Activated B cell treated with CpG ODN at 0.5 μM for 24 hours (primary cell): Measurements from ENCODE around the gene KCNQ1. TPM values are rescaled to one million over a fixed set of nuclear protein-coding genes. Genes with fewer than 3 reads are reported as not detected.
A peak's percentile ranks its signal among the peaks of the same experiment; 100 is the strongest.

Source experiments
- ATAC-seq: fragments of 200-7000 bp; cut with Tn5 transposase; one replicate; pipeline ENCODE4 v1.10.0; 2021; ENCODE audit warnings: low read depth, mild to moderate bottlenecking, moderate library complexity
- CTCF ChIA-PET: fragments of 350-600 bp; sonication (Branson Sonifier 250); formaldehyde crosslinking; loops from one replicate; lab custom pipeline; 2021; ENCODE audit warnings: antibody characterized with exemption; lab: Charles Lee
- POLR2A ChIA-PET: fragments of 350-600 bp; sonication (Branson Sonifier 250); formaldehyde crosslinking; loops from one replicate; lab custom pipeline; 2021; ENCODE audit warnings: antibody characterized with exemption; lab: Charles Lee
- DNase-seq: peaks from one replicate; pipeline ENCODE4 v3.0.0; 2022
- H3K27ac Mint-ChIP-seq: one replicate; pipeline ENCODE4 v1.8.0; 2020; ENCODE audit warnings: mixed read lengths
- H3K27me3 Mint-ChIP-seq: one replicate; pipeline ENCODE4 v1.8.0; 2021; ENCODE audit warnings: mixed read lengths
- H3K36me3 Mint-ChIP-seq: one replicate; pipeline ENCODE4 v1.8.0; 2021; ENCODE audit warnings: low read depth, mixed read lengths
- H3K4me1 Mint-ChIP-seq: one replicate; pipeline ENCODE4 v1.8.0; 2021; ENCODE audit warnings: mixed read lengths
- H3K4me3 Mint-ChIP-seq: one replicate; pipeline ENCODE4 v1.8.0; 2020; ENCODE audit warnings: mild to moderate bottlenecking, mixed read lengths
- H3K9me3 Mint-ChIP-seq: one replicate; pipeline ENCODE4 v1.8.0; 2020; ENCODE audit warnings: mixed read lengths
- CTCF ChIP-seq: fragments of 200-600 bp; IDR thresholded peaks from one replicate; pipeline ENCODE4 v1.8.0; 2022; ENCODE audit warnings: antibody characterized with exemption, mild to moderate bottlenecking
- intact Hi-C: fragments of 100-400 bp; cut with micrococcal nuclease; formaldehyde crosslinking; loops from one replicate; pipeline ENCODE4 v1.15.1; 2024
- total RNA-seq: library from RNA; stranded (reverse); gene quantifications from 2 replicates; pipeline ENCODE4 v1.2.3, GENCODE V29; 2022

The KCNQ1 gene
- total RNA-seq = 6.5 and 8.6 TPM in 2 replicates

DNA sequence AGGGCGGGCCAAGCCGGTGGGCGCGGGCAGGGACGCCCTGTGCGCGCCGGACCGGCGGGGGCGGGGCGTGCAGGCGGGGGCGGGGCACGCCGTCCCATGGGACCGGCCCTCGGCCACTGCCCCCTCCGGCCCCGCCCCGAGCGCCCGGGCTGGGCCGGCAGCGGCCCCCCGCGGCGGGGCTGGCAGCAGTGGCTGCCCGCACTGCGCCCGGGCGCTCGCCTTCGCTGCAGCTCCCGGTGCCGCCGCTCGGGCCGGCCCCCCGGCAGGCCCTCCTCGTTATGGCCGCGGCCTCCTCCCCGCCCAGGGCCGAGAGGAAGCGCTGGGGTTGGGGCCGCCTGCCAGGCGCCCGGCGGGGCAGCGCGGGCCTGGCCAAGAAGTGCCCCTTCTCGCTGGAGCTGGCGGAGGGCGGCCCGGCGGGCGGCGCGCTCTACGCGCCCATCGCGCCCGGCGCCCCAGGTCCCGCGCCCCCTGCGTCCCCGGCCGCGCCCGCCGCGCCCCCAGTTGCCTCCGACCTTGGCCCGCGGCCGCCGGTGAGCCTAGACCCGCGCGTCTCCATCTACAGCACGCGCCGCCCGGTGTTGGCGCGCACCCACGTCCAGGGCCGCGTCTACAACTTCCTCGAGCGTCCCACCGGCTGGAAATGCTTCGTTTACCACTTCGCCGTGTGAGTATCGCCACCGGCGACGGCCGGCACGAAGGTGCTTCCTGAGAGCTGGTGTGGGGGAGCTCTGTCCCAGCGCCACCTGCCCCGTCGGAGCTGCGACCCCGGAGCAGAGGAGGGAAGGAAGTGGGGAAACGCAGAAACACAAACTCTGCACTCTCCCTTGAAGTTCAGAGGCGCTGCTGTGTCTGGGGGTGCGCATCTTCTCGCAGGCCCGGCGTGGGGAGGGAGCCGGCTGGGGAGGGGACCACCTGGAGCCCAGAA lies at the start of gene KCNQ1:
KCNQ1 (plus strand) TSS at position 188 of the 925 bp plus-strand sequence; CDS start at position 279, 91 bp downstream.
- POLR2A ChIA-PET = interaction anchor here (0.5 to 1.1 kb wide), 5 partner anchors 45 to 454 kb away, joined by 3 to 5 read pairs (median 3); partner anchors contain the start of gene TSSC4
- Mint-ChIP-seq H3K27me3 (no peaks in the 10 kb centered on the region), H3K9me3 (no peaks in the 10 kb centered on the region), H3K36me3 (peaks cover under 1% of the 10 kb centered on the region), H3K4me3 (peak within 1 kb of the TSS; percentile 85), H3K4me1 (peaks cover 38% of the 10 kb centered on the region), H3K27ac (peak within 1 kb of the TSS; percentile 65)
- no peak for TF ChIP-seq CTCF
- intact Hi-C loops = loop anchor here (5.0 to 10.0 kb wide), 2 partner anchors 442 to 550 kb away; partner anchors contain the start of genes CDKN1C and NAP1L4
- peak; percentile 85 for ATAC-seq
- CTCF ChIA-PET = interaction anchor here (1.5 kb wide), 1 partner anchor 86 kb away, joined by 3 read pairs; no protein-coding TSS in a partner anchor
- peak; percentile 71 for DNase-seq

DNA sequence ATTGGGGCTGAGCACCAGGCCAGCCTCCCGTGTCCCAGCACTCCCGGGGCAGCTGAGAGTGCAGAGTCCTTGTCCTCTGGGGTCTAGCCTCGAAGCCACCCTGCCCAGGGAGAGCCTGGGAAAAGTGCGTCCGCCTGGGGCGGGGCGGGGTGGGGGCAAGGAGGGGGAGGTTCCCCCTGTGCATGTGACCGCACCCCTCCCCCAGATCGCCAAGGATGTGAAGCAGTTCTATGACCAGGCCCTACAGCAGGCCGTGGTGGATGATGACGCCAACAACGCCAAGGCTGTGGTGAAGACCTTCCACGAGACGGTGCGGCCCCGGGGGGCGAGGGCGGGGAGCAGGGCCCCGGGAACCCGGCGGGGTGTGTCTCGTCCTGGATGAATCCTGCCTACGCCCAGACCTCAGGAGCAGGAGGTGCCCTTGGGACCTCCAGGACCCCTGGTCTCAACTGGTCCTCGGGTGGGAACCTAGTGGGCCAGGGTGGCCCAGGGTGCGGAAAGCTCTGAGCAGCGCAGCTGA lies 49.5 kb upstream of the KCNQ1 start:
- no peak overlapping the region for H3K27ac Mint-ChIP-seq
- ChIA-PET CTCF (no interaction called here), POLR2A (interaction anchor here (0.9 to 2.0 kb wide), 3 partner anchors 11 to 91 kb away, joined by 3 to 7 read pairs (median 6); no protein-coding TSS in a partner anchor)
- H3K9me3 Mint-ChIP-seq = no peaks in the 10 kb centered on the region
- H3K27me3 Mint-ChIP-seq = no peaks in the 10 kb centered on the region
- no peak overlapping the region for H3K4me3 Mint-ChIP-seq
- DNase-seq = no peak
- TF ChIP-seq CTCF = no peak
- peaks cover 53% of the 10 kb centered on the region for H3K4me1 Mint-ChIP-seq
- intact Hi-C loops = no loop called here
- no peak for ATAC-seq
- H3K36me3 Mint-ChIP-seq = peaks cover 26% of the 10 kb centered on the region

DNA sequence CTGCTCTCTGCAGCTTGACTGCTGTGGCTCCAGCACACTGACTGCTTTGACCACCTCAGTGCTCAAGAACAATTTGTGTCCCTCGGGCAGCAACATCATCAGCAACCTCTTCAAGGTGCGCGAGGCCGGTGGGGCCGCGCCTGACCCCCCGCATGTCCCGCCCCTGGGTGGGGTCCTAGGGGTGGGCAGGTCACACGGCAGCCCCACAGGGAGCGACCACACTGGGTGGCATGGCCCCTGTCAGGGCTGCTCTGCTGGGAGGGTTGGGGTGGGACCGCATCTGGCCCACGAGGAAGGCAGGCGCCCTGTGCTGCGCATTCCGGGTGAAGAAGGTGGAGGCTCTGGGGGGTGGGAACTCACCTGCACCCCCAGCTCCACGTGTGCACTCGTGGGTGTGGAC lies 49.0 kb upstream of the KCNQ1 start:
- ChIA-PET CTCF (no interaction called here), POLR2A (interaction anchor here (2.0 kb wide), 1 partner anchor 11 kb away, joined by 6 read pairs; no protein-coding TSS in a partner anchor)
- ATAC-seq (no peak), DNase-seq (no peak)
- Mint-ChIP-seq H3K36me3 (peaks cover 24% of the 10 kb centered on the region), H3K4me3 (no peak overlapping the region), H3K4me1 (peaks cover 50% of the 10 kb centered on the region), H3K9me3 (no peaks in the 10 kb centered on the region), H3K27me3 (no peaks in the 10 kb centered on the region), H3K27ac (no peak overlapping the region)
- intact Hi-C loops = no loop called here
- no peak for TF ChIP-seq CTCF

GRCh38 chr11:2396471-2396870 lies 48.3 kb upstream of the KCNQ1 start:
- H3K27ac Mint-ChIP-seq = no peak overlapping the region
- no peak for TF ChIP-seq CTCF
- POLR2A ChIA-PET = no interaction called here

DNA sequence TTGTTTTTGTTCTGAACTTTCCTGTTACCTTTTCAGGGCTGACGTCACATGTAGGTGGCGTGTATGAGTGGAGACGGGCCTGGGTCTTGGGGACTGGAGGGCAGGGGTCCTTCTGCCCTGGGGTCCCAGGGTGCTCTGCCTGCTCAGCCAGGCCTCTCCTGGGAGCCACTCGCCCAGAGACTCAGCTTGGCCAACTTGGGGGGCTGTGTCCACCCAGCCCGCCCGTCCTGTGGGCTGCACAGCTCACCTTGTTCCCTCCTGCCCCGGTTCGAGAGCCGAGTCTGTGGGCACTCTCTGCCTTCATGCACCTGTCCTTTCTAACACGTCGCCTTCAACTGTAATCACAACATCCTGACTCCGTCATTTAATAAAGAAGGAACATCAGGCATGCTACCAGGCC lies 47.8 kb upstream of the KCNQ1 start:
- no peak for DNase-seq
- peaks cover 26% of the 10 kb centered on the region for H3K36me3 Mint-ChIP-seq
- ATAC-seq = no peak
- TF ChIP-seq CTCF = no peak
- intact Hi-C loops = no loop called here
- CTCF ChIA-PET = no interaction called here
- H3K9me3 Mint-ChIP-seq = no peaks in the 10 kb centered on the region
- peaks cover 50% of the 10 kb centered on the region for H3K4me1 Mint-ChIP-seq
- no peak overlapping the region for H3K4me3 Mint-ChIP-seq
- H3K27ac Mint-ChIP-seq = peak overlapping the region; percentile 46
- no peaks in the 10 kb centered on the region for H3K27me3 Mint-ChIP-seq
- POLR2A ChIA-PET = no interaction called here

More at GRCh38 chr11:2396471-2396870, 48.3 kb upstream of the KCNQ1 start:
- no peak for DNase-seq
- intact Hi-C loops = no loop called here
- CTCF ChIA-PET = no interaction called here
- Mint-ChIP-seq H3K27me3 (no peaks in the 10 kb centered on the region), H3K36me3 (peaks cover 26% of the 10 kb centered on the region), H3K9me3 (no peaks in the 10 kb centered on the region), H3K4me1 (peaks cover 49% of the 10 kb centered on the region), H3K4me3 (no peak overlapping the region)
- no peak for ATAC-seq
